K562 (cell line): Measurements from ENCODE around the gene RPL27A. TPM values are rescaled to one million over a fixed set of nuclear protein-coding genes. Genes with fewer than 3 reads are reported as not detected.

Experiments used
- ATAC-seq: fragments of 200-7000 bp; cut with Tn5 transposase; 3 replicates; pipeline ENCODE4 v1.9.1; 2020; ENCODE audit warnings: moderate library complexity
- BruUV-seq: library from RNA; stranded (reverse); fragments of 400-500 nt; replicated peaks from 2 replicates; lab custom pipeline; 2021; lab: Mats Ljungman, UMichigan
- CTCF ChIA-PET: fragments of 300-600 bp; formaldehyde crosslinking; extraction: SDS; loops from one replicate; lab custom pipeline; 2021; ENCODE audit warnings: low intra/inter-chr PET ratio; lab: Yijun Ruan, JAX
- POLR2A ChIA-PET: fragments of 300-600, 350-650 bp; sonication (Branson Sonifier 250); formaldehyde crosslinking; extraction: SDS; loops from one replicate; lab custom pipeline; 2021; ENCODE audit warnings: antibody characterized with exemption, inconsistent platforms; lab: Yijun Ruan, JAX
- DNase-seq, 4 experiments: peaks; one replicate each; pipeline versions ENCODE4 v3.0.0 to v3.0.0-alpha.2; 2011 to 2018; ENCODE audit warnings: low spot score in 3 of 4, mixed read lengths in 3 of 4; ENCODE audit errors: extremely low read depth in 1 of 4
- FAIRE-seq: peaks from 2 replicates; lab custom pipeline; 2011; peaks lifted over from hg19 to GRCh38; lab: Jason Lieb, UNC
- H2AFZ ChIP-seq: 2 replicates; pipeline ENCODE4 v1.6.0; 2011; ENCODE audit warnings: low read depth, low read length, control low read depth, inconsistent platforms
- H3K27ac ChIP-seq: fragments of 200-600 bp; 3 replicates; pipeline ENCODE4 v1.8.0; 2011; ENCODE audit warnings: low read depth, mild to moderate bottlenecking, control low read depth, inconsistent platforms, low read length, moderate library complexity, mixed read lengths; ENCODE audit errors: extremely low read depth
- H3K27me3 ChIP-seq, 2 experiments: fragments of 300-600 bp in 1 of 2; 2 replicates in 1 of 2; 3 replicates in 1 of 2; pipeline versions ENCODE4 v1.6.0 to v1.8.0; 2011; ENCODE audit warnings: inconsistent platforms in 2 of 2, low read length in 2 of 2, mild to moderate bottlenecking in 1 of 2, mixed read lengths in 1 of 2, moderate library complexity in 1 of 2; ENCODE audit not compliant: control insufficient read depth in 2 of 2, insufficient read depth in 2 of 2
- H3K36me3 ChIP-seq: fragments of 300-600 bp; 3 replicates; pipeline ENCODE4 v1.8.0; 2011; ENCODE audit warnings: mild to moderate bottlenecking, low read length, inconsistent platforms; ENCODE audit not compliant: control insufficient read depth, insufficient read depth
- H3K4me1 ChIP-seq, 2 experiments: fragments of 200-600 bp in 1 of 2; replicated peaks in 1 of 2; 2 replicates in 1 of 2; 3 replicates in 1 of 2; pipeline versions ENCODE4 v1.5.1 to v1.8.0; 2011; ENCODE audit warnings: inconsistent platforms in 2 of 2, low read length in 2 of 2, mild to moderate bottlenecking in 1 of 2, mixed read lengths in 1 of 2, moderate library complexity in 1 of 2; ENCODE audit not compliant: control insufficient read depth in 2 of 2, insufficient read depth in 2 of 2
- H3K4me2 ChIP-seq: 2 replicates; pipeline ENCODE4 v1.6.1; 2011; ENCODE audit warnings: low read length, control low read depth, inconsistent platforms, mixed read lengths; ENCODE audit not compliant: insufficient read depth
- H3K4me3 ChIP-seq: fragments of 200-600 bp; sonication (generic), shearing (Covaris generic); 2 replicates; pipeline ENCODE4 v1.5.1; 2016; ENCODE audit warnings: control low read depth, inconsistent platforms
- H3K79me2 ChIP-seq: fragments of 200-600 bp; 3 replicates; pipeline ENCODE4 v1.8.0; 2011; ENCODE audit warnings: low read length, inconsistent platforms; ENCODE audit not compliant: control insufficient read depth, insufficient read depth
- H3K9ac ChIP-seq, 2 experiments: 2 replicates each; pipeline versions ENCODE4 v1.6.0 to v1.6.1; 2011; ENCODE audit warnings: low read depth in 2 of 2, low read length in 2 of 2, control low read depth in 1 of 2, inconsistent platforms in 1 of 2, mild to moderate bottlenecking in 1 of 2, mixed read lengths in 1 of 2; ENCODE audit not compliant: insufficient read depth in 1 of 2
- H3K9me1 ChIP-seq: one replicate; pipeline ENCODE4 v1.6.0; 2011; ENCODE audit warnings: inconsistent platforms, mild to moderate bottlenecking, low read length, moderate library complexity; ENCODE audit not compliant: control insufficient read depth, insufficient read depth
- H3K9me3 ChIP-seq: replicated peaks from 2 replicates; pipeline ENCODE4 v1.5.1; 2011; ENCODE audit warnings: low read depth, low read length, inconsistent platforms; ENCODE audit not compliant: control insufficient read depth, insufficient read depth
- H4K20me1 ChIP-seq: replicated peaks from 2 replicates; pipeline ENCODE4 v1.6.1; 2011; ENCODE audit warnings: low read length, inconsistent platforms, mixed read lengths; ENCODE audit not compliant: control insufficient read depth, insufficient read depth
- BHLHE40 ChIP-seq: IDR thresholded peaks from 2 replicates; pipeline ENCODE4 v1.6.1; 2011; ENCODE audit warnings: low read length, improper control_type of control experiment
- FIP1L1 ChIP-seq: fragments of 200-400 bp; formaldehyde crosslinking; IDR thresholded peaks from 2 replicates; pipeline ENCODE4 v1.6.1; 2018; ENCODE audit warnings: mild to moderate bottlenecking, low read depth, low read length; ENCODE audit not compliant: poor library complexity, severe bottlenecking
- FOXM1 ChIP-seq, 2 experiments: fragments of 450-650 bp in 1 of 2; sonication (generic) in 1 of 2; formaldehyde crosslinking in 1 of 2; IDR thresholded peaks; 2 replicates each; pipeline versions ENCODE4 v1.6.1 to v1.9.0; 2017 to 2022; ENCODE audit warnings: low read depth in 2 of 2, mild to moderate bottlenecking in 2 of 2, missing genetic modification reagents in 1 of 2, moderate library complexity in 1 of 2
- GABPB2 ChIP-seq: fragments of 250-450 bp; sonication (Bioruptor Pico); conservative IDR thresholded peaks from 2 replicates; pipeline ENCODE4 v1.5.1; 2021; ENCODE audit warnings: mild to moderate bottlenecking
- SFPQ ChIP-seq: fragments of 200-400 bp; formaldehyde crosslinking; IDR thresholded peaks from 2 replicates; pipeline ENCODE4 v1.6.1; 2017; ENCODE audit warnings: mild to moderate bottlenecking, low read depth, low read length, moderate library complexity
- SMAD1 ChIP-seq: fragments of 150-350 bp; IDR thresholded peaks from 2 replicates; pipeline ENCODE4 v1.6.1; 2014; ENCODE audit warnings: low read length, low read depth; ENCODE audit not compliant: partially characterized antibody
- ZNF3 ChIP-seq: fragments of 250-450 bp; sonication (Bioruptor Pico); IDR thresholded peaks from 2 replicates; pipeline ENCODE4 v1.5.0; 2021; ENCODE audit warnings: mild to moderate bottlenecking, moderate library complexity
- WGBS: fragments of 100-300 bp; shearing (Covaris generic); methylation state at CpG from one replicate; pipeline ENCODE4 v1.1.6; 2016; ENCODE audit warnings: low coverage, mixed read lengths; ENCODE audit not compliant: insufficient coverage; ENCODE audit errors: missing lambda C conversion rate; 5-methylcytosine and 5-hydroxymethylcytosine counted together
- in situ Hi-C: fragments of 300-500 bp; cut with MboI; formaldehyde crosslinking; loops from 4 replicates; pipeline ENCODE4 v1.15.0; 2018; ENCODE audit warnings: inconsistent platforms, mixed read lengths
- intact Hi-C: fragments of 100-400 bp; cut with micrococcal nuclease; formaldehyde crosslinking; loops from 2 replicates; pipeline ENCODE4 v1.14.2; 2022
- polyA plus RNA-seq, 8 experiments: library from polyadenylated mRNA; depleted of rRNA in 4 of 8; stranded (reverse) in 5 of 8; unstranded in 3 of 8; fragments of >200 nt; fragmentation: Nextera tagmentation in 2 of 8; fragmentation: Illumina TruSeq in 1 of 8; extraction: Ambion mirVana in 2 of 8; extraction: Trizol in 1 of 8; gene quantifications; 2 replicates each; pipeline versions ENCODE4 v1.2.1 to v1.2.3, GENCODE V29; 2011 to 2014; ENCODE audit warnings: inconsistent platforms in 1 of 8, missing spikeins in 1 of 8
- total RNA-seq, 7 experiments: library from RNA; depleted of rRNA in 6 of 7; stranded (reverse); fragments of >200 nt in 6 of 7; fragmentation: Illumina TruSeq in 2 of 7; extraction: Trizol in 2 of 7; gene quantifications; 2 replicates each; pipeline versions ENCODE4 v1.2.1 to v1.2.3, GENCODE V29; 2011 to 2021; ENCODE audit warnings: low replicate concordance in 1 of 7

Gene RPL27A
- total and polyA plus RNA-seq, 9 of the 15 experiments (the other 6 are each of a cell fraction or from before 2014, with no cell fraction given): 790 to 4,241 (median 2,267) TPM

GRCh38 chr11:8735094-8735493 lies 52.5 kb downstream of the RPL27A start:
- TF ChIP-seq SFPQ (no peak), GABPB2 (CRISPR knock-in tag) (no peak), ZNF3 (CRISPR knock-in tag) (no peak), SMAD1 (no peak), BHLHE40 (no peak), FIP1L1 (no peak), FOXM1 (IDR thresholded peaks at IDR 0.05; ENCODE audit: low read depth) (no peak), FOXM1 (CRISPR knock-in tag; IDR thresholded peaks at IDR 0.05; ENCODE audit: low read depth) (no peak)
- TF ChIP-seq, all 486 proteins: peak for 0
- FAIRE-seq (no peak), ATAC-seq (no peak), DNase-seq (no peak)
- in situ Hi-C loops: no loop called here
- Histone ChIP-seq H4K20me1 (no peaks in the 10 kb centered on the region), H3K4me1 (peaks cover 7 to 8% of the 10 kb centered on the region in 2 experiments; a peak in 3 of 5 replicates), H3K9me1 (no peaks in the 10 kb centered on the region), H3K27ac (no peak overlapping the region), H3K4me2 (no peak overlapping the region), H3K4me3 (no peak overlapping the region), H3K9ac (no peak overlapping the region), H3K36me3 (no peaks in the 10 kb centered on the region), H2AFZ (no peak overlapping the region), H3K9me3 (no peaks in the 10 kb centered on the region), H3K27me3 (peaks cover 3 to 27% of the 10 kb centered on the region in 2 experiments; a peak in 3 of 5 replicates), H3K79me2 (no peaks in the 10 kb centered on the region)
- intact Hi-C loops: loop anchor here (10.0 kb wide), 1 partner anchor 130 kb away; no protein-coding TSS in a partner anchor
- CTCF ChIA-PET: no interaction called here
- POLR2A ChIA-PET: no interaction called here
- WGBS: 19% methylated on average over 8 of the region's 8 CpGs
- BruUV-seq: no TSS peak
